GM19397 (cell line): Measurements from ENCODE around the gene PACC1.

Experiments
- ATAC-seq: cut with Tn5 transposase; IDR thresholded peaks from one replicate; pipeline ENCODE4 v1.9.1; 2021; ENCODE audit warnings: mild to moderate bottlenecking, moderate library complexity; ENCODE audit not compliant: unreplicated experiment

PACC1 gene

GRCh38 chr1:212414328-212415106, at the start of gene PACC1:
Gene PACC1 (minus strand): TSS chr1:212414886. CDS start chr1:212414757, 129 bp downstream.
- ATAC-seq: peak; percentile 97

- no peak for ATAC-seq
These were observed 49.0 kb upstream of the PACC1 start for GRCh38 chr1:212463565-212464285.

GRCh38 chr1:212461916-212462660, 47.4 kb upstream of the PACC1 start:
- no peak for ATAC-seq

GRCh38 chr1:212460376-212460775, 45.7 kb upstream of the PACC1 start:
- ATAC-seq: no peak

- no peak for ATAC-seq
These were observed 45.0 kb upstream of the PACC1 start for GRCh38 chr1:212459656-212460055.

DNA sequence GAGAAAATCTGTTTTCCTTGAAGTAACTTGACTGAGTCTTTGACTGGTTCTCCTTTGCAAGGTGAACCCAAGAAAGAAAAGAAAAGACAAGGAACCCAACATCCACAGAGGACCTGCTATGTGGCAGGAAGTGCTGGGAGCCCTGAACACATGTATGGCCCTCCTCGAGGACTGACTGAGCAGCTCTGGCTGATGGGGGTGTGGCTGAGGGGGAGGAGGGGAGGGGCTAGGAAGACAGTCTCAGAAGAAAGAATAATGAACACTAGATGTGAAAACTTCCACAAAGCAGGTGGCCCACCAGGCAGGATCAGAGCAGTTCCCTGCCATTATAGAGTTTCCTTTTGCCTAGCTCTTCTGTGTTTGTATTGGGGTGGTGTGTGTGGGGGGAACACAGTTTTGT, 44.1 kb upstream of the PACC1 start:
- ATAC-seq: no peak

DNA sequence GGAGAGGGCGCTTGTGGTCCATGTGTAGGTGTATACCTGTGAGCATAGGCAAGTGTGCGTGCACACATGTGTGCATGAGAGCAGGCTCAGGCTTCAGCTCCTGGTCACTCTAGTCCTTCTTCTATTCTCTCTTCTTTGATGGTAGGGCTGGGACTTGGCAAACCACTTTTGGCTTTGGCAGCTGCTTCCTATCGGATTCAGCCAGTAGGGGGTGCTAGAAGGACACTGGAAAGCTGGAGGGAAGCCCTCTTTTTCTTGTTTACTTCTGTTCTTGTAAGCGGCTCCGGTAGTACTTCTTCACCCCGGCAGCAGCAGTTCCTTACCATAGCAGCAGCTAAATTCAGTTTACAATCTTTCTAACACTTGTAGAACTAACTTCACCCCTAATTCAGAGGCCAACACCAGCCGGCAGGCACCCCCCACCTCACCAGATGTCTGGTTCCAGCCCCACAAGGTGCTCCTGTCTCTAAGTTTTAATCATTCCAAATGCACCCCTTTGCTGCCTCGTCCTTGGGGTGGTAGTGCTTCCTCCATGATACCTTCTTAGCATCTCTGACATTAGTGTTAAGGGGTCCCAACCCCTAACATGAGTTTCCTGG, 43.2 kb upstream of the PACC1 start:
- ATAC-seq: no peak

DNA sequence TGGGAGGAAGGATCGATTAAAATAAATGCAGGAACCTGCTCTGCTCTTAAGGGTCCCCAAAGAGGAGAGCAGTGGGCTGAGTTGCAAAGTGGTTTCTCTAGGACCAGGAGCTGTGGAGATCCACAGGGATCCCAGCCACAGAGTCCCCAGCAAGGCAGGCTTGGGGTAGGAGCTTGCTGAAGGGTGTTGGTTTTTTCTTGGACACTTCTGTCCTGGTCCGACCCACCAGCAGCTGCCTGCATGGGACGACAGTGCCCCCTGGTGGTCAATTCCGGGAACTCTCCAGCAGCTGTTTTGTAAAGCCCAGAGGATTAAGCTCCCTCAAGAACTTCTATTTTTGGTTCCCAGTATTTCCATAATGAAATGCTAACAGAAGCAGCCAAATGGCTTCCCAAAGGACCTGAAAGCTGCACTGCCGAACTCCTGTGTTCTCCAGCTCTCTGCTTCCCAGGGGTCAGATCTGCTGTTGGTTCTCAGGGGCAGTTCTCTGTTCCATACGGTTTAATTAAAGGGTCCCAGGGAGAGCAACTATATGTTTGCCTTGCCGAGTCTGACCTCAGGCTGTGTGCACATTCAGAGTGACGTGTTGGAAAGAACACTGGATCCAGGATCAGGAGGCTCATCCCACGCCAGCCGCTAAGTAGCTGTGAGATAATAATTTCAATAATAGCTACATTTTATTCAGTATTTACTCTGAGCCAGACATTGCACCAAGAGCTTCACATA, 41.3 kb upstream of the PACC1 start:
- ATAC-seq: peak; percentile 54

GRCh38 chr1:212455401-212455800, 40.7 kb upstream of the PACC1 start:
- no peak for ATAC-seq

- ATAC-seq: no peak
These were observed 40.1 kb upstream of the PACC1 start for GRCh38 chr1:212454741-212455140.

- ATAC-seq: no peak
These were observed 38.6 kb upstream of the PACC1 start for GRCh38 chr1:212453156-212453857.

GRCh38 chr1:212452323-212453155, 37.9 kb upstream of the PACC1 start:
- no peak for ATAC-seq

GRCh38 chr1:212451416-212452322, 37.0 kb upstream of the PACC1 start:
- no peak for ATAC-seq

DNA sequence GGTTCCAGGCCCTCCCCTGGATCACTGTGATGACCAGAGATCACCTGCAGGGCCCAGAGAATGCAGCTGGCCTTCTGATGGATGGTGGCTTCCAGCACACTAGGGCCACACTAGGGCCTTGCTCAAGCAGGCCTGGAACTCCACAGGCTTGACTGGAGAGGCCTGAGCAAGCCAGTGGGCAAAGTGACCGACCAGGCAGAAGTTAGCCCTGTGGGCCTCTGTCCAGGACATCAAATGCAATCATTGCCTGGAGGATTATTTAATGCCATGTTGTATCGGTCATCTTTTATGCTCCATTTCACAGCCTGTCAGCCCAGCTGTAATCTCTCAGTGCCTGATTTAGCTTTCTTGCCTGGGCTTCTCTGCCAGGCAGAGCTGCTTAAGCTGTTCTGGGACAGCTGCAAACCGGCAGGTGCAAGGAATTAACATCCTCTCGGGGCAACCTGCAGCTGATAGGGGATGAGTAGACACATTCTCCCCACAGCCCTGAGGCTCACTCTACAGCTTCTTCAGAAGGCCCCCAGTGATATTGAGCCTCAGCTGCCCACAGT, 35.7 kb upstream of the PACC1 start:
- ATAC-seq: no peak

DNA sequence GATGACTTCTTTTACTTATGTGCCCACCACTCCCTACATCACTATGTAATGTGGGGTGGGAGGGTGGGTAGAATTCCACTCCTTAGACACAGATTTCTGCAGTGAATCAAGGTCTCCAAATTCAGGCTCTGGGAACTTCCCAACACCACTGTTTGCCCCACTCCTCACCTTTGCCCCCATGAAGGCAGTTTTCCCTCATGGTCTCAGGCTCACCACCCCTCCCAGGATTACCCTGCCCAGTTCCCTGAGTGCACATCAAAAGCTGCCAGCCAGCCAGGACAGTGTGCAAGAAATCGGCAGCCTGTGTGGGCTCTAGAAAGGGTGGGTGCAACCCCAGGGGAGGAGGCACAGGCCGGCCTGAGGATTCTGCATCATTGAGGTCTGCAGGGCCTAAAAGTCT, 32.8 kb upstream of the PACC1 start:
- no peak for ATAC-seq

DNA sequence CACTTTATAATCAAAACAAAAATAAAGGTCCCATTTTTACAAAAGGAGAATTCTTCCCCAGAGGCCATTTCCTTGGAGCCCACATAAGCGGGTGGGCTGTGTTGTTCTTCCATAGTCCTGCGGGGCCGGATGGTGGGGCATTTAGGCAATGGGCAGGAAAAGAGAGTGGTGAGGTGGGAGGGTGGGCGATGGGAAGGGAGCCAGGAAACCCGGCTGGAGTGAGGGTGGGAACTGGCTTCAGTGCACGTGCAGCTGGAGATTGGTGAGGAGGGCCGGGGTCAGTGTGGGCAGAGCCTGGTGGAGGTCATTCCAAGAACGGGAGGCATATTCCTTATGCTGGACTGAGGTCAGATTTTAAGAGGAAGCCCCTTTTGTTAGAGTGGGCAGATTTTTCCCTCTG, 31.6 kb upstream of the PACC1 start:
- ATAC-seq: no peak

- ATAC-seq: no peak
These were observed 27.7 kb upstream of the PACC1 start for GRCh38 chr1:212442408-212442807.

GRCh38 chr1:212440419-212440818, 25.7 kb upstream of the PACC1 start:
- ATAC-seq: no peak
